WTC11 (cell line): ENCODE results near the gene SMG1.
"Not testable (repeated sequence)": the region's sequence is repeated elsewhere in the genome, so short reads cannot be mapped to it uniquely, and the experiment has no call there.

ENCODE experiments used
- CREB1 ChIP-seq: sonication (generic); formaldehyde crosslinking; IDR thresholded peaks from 2 replicates; pipeline ENCODE4 v1.8.0; 2023; ENCODE audit warnings: mild to moderate bottlenecking, missing genetic modification reagents
- FOXP1 ChIP-seq: sonication (generic); formaldehyde crosslinking; IDR thresholded peaks from 2 replicates; pipeline ENCODE4 v1.8.0; 2022; ENCODE audit warnings: missing genetic modification reagents, mild to moderate bottlenecking, moderate library complexity, borderline replicate concordance
- SMAD3 ChIP-seq: sonication (generic); formaldehyde crosslinking; IDR thresholded peaks from 2 replicates; pipeline ENCODE4 v1.8.0; 2022; ENCODE audit warnings: missing genetic modification reagents, mild to moderate bottlenecking, borderline replicate concordance
- TEAD1 ChIP-seq: sonication (generic); formaldehyde crosslinking; IDR thresholded peaks from 2 replicates; pipeline ENCODE4 v1.8.0; 2022; ENCODE audit warnings: mild to moderate bottlenecking, missing genetic modification reagents
- TF ChIP-seq, protein P1 (sequence below): fragments of 200-600 bp; IDR thresholded peaks from 2 replicates; pipeline ENCODE4 v1.8.0; 2022; ENCODE audit warnings: antibody characterized with exemption
- TF ChIP-seq, protein P2 (sequence below): sonication (generic); formaldehyde crosslinking; IDR thresholded peaks from 2 replicates; pipeline ENCODE4 v1.8.1; 2022; ENCODE audit warnings: low read depth, mild to moderate bottlenecking, moderate library complexity, missing genetic modification reagents, borderline replicate concordance
- TF ChIP-seq, protein P3 (sequence below): sonication (generic); formaldehyde crosslinking; IDR thresholded peaks from 2 replicates; pipeline ENCODE4 v1.8.1; 2023; ENCODE audit warnings: mild to moderate bottlenecking, missing genetic modification reagents, moderate library complexity
- TF ChIP-seq, protein P4 (sequence below): fragments of 250-450 bp; sonication (Bioruptor Pico); IDR thresholded peaks from 2 replicates; pipeline ENCODE4 v1.8.0; 2021; ENCODE audit warnings: mild to moderate bottlenecking
- TF ChIP-seq, protein P5 (sequence below): sonication (generic); formaldehyde crosslinking; conservative IDR thresholded peaks from 2 replicates; pipeline ENCODE4 v1.8.1; 2022; ENCODE audit warnings: mild to moderate bottlenecking, missing genetic modification reagents

DNA sequence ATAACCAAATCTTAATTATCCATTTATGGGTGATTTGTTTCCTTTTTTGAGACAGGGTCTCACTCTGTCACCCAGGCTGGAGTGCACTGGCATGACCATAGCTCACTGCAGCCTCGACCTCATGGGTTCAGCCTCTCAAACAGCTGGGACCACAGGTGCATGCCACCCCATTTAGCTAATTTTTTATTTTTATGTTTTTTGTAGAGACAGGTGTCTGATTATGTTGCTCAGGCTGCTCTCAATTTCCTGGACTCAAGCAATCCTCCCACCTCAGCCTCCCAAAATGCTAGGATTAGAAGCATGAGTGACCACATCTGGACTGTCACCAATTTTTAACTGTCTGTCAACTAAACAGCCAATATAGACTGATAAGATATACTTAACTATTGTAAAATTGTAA, 25.0 kb downstream of the SMG1 start:
- TF ChIP-seq, protein P1, sequence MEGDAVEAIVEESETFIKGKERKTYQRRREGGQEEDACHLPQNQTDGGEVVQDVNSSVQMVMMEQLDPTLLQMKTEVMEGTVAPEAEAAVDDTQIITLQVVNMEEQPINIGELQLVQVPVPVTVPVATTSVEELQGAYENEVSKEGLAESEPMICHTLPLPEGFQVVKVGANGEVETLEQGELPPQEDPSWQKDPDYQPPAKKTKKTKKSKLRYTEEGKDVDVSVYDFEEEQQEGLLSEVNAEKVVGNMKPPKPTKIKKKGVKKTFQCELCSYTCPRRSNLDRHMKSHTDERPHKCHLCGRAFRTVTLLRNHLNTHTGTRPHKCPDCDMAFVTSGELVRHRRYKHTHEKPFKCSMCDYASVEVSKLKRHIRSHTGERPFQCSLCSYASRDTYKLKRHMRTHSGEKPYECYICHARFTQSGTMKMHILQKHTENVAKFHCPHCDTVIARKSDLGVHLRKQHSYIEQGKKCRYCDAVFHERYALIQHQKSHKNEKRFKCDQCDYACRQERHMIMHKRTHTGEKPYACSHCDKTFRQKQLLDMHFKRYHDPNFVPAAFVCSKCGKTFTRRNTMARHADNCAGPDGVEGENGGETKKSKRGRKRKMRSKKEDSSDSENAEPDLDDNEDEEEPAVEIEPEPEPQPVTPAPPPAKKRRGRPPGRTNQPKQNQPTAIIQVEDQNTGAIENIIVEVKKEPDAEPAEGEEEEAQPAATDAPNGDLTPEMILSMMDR = not testable (repeated sequence)
- TF ChIP-seq, protein P2, sequence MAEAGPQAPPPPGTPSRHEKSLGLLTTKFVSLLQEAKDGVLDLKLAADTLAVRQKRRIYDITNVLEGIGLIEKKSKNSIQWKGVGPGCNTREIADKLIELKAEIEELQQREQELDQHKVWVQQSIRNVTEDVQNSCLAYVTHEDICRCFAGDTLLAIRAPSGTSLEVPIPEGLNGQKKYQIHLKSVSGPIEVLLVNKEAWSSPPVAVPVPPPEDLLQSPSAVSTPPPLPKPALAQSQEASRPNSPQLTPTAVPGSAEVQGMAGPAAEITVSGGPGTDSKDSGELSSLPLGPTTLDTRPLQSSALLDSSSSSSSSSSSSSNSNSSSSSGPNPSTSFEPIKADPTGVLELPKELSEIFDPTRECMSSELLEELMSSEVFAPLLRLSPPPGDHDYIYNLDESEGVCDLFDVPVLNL (CRISPR knock-in tag) = not testable (repeated sequence)
- TF ChIP-seq CREB1 (CRISPR knock-in tag); FOXP1 (CRISPR knock-in tag); SMAD3; TEAD1: not testable (repeated sequence)
- TF ChIP-seq, protein P3, sequence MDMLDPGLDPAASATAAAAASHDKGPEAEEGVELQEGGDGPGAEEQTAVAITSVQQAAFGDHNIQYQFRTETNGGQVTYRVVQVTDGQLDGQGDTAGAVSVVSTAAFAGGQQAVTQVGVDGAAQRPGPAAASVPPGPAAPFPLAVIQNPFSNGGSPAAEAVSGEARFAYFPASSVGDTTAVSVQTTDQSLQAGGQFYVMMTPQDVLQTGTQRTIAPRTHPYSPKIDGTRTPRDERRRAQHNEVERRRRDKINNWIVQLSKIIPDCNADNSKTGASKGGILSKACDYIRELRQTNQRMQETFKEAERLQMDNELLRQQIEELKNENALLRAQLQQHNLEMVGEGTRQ = not testable (repeated sequence)
- TF ChIP-seq, protein P4, sequence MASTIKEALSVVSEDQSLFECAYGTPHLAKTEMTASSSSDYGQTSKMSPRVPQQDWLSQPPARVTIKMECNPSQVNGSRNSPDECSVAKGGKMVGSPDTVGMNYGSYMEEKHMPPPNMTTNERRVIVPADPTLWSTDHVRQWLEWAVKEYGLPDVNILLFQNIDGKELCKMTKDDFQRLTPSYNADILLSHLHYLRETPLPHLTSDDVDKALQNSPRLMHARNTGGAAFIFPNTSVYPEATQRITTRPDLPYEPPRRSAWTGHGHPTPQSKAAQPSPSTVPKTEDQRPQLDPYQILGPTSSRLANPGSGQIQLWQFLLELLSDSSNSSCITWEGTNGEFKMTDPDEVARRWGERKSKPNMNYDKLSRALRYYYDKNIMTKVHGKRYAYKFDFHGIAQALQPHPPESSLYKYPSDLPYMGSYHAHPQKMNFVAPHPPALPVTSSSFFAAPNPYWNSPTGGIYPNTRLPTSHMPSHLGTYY (CRISPR knock-in tag) = not testable (repeated sequence)
- TF ChIP-seq, protein P5, sequence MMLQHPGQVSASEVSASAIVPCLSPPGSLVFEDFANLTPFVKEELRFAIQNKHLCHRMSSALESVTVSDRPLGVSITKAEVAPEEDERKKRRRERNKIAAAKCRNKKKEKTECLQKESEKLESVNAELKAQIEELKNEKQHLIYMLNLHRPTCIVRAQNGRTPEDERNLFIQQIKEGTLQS (CRISPR knock-in tag) = not testable (repeated sequence)
